K562 (cell line): ENCODE measurements around the gene ATXN2L. TPM values are rescaled to one million over a fixed set of nuclear protein-coding genes. Genes with fewer than 3 reads are reported as not detected.

Experiments
- HINFP ChIP-seq: fragments of 450-650 bp; conservative IDR thresholded peaks from 2 replicates; pipeline ENCODE4 v1.6.1; 2016; ENCODE audit warnings: missing genetic modification characterization, low read depth, mild to moderate bottlenecking, control low read depth, missing compliant biosample characterization
- MCM5 ChIP-seq: fragments of 450-650 bp; IDR thresholded peaks from 2 replicates; pipeline ENCODE4 v1.6.1; 2016; ENCODE audit warnings: low read depth
- RBBP5 ChIP-seq: fragments of 200-600 bp; sonication (generic); IDR thresholded peaks from 2 replicates; pipeline ENCODE4 v1.6.1; 2012; ENCODE audit warnings: borderline replicate concordance, mild to moderate bottlenecking, low read length, control low read depth, inconsistent platforms; ENCODE audit not compliant: insufficient read depth, poor library complexity, severe bottlenecking
- REST ChIP-seq, 2 experiments: fragments of 450-650 bp; formaldehyde crosslinking in 1 of 2; IDR thresholded peaks; 2 replicates each; pipeline versions ENCODE4 v1.4.0 to v1.6.1; 2014 to 2020; ENCODE audit warnings: mild to moderate bottlenecking in 2 of 2, borderline replicate concordance in 1 of 2, low read depth in 1 of 2
- TAF9B ChIP-seq: fragments of 450-650 bp; IDR thresholded peaks from 2 replicates; pipeline ENCODE4 v1.6.1; 2018; ENCODE audit warnings: mild to moderate bottlenecking; ENCODE audit not compliant: partially characterized antibody
- ZNF311 ChIP-seq: fragments of 250-450 bp; sonication (Bioruptor Pico); IDR thresholded peaks from 2 replicates; pipeline ENCODE4 v1.4.0; 2020; ENCODE audit warnings: mild to moderate bottlenecking, moderate library complexity
- ZNF384 ChIP-seq: IDR thresholded peaks from 2 replicates; pipeline ENCODE4 v1.6.1; 2012; ENCODE audit warnings: low read depth, low read length, improper control_type of control experiment
- polyA plus RNA-seq, 8 experiments: library from polyadenylated mRNA; depleted of rRNA in 4 of 8; stranded (reverse) in 5 of 8; unstranded in 3 of 8; fragments of >200 nt; fragmentation: Nextera tagmentation in 2 of 8; fragmentation: Illumina TruSeq in 1 of 8; extraction: Ambion mirVana in 2 of 8; extraction: Trizol in 1 of 8; gene quantifications; 2 replicates each; pipeline versions ENCODE4 v1.2.1 to v1.2.3, GENCODE V29; 2011 to 2014; ENCODE audit warnings: inconsistent platforms in 1 of 8, missing spikeins in 1 of 8
- total RNA-seq, 7 experiments: library from RNA; depleted of rRNA in 6 of 7; stranded (reverse); fragments of >200 nt in 6 of 7; fragmentation: Illumina TruSeq in 2 of 7; extraction: Trizol in 2 of 7; gene quantifications; 2 replicates each; pipeline versions ENCODE4 v1.2.1 to v1.2.3, GENCODE V29; 2011 to 2021; ENCODE audit warnings: low replicate concordance in 1 of 7

Gene ATXN2L
- total and polyA plus RNA-seq, 9 of the 15 experiments (the other 6 are each of a cell fraction or from before 2014, with no cell fraction given): 3.8 to 280 (median 37.2) TPM

GRCh38 chr16:28822520-28823290 lies at the start of gene ATXN2L (continued):
- TF ChIP-seq REST (IDR thresholded peaks at IDR 0.05; ENCODE audit: borderline replicate concordance) (peak; percentile 30; the same call in 1 of the 2 replicates), REST (CRISPR knock-in tag; IDR thresholded peaks at IDR 0.05; ENCODE audit: low read depth) (peak; percentile 80), TAF9B (peak; percentile 77), MCM5 (no peak), ZNF384 (no peak), ZNF311 (CRISPR knock-in tag) (no peak), HINFP (tag) (no peak), RBBP5 (peak; percentile 44)
